Sigmoid colon (tissue), 4 donors: Measurements from ENCODE around the gene SGSM1.

Experiments
- CTCF ChIP-seq, 4 experiments: fragments of 450-650 bp in 3 of 4; fragments of 200-600 bp in 1 of 4; IDR thresholded peaks; one replicate each; pipeline ENCODE4 v1.5.1; 2016 to 2019; ENCODE audit warnings: antibody characterized with exemption in 4 of 4, mild to moderate bottlenecking in 3 of 4, moderate library complexity in 2 of 4
- EP300 ChIP-seq, 4 donors: sonication (generic); formaldehyde crosslinking; IDR thresholded peaks; one replicate each; pipeline ENCODE4 v1.6.1; 2017; ENCODE audit warnings: antibody characterized with exemption in 4 of 4
- POLR2A ChIP-seq, 2 donors: fragments of 450-650 bp; IDR thresholded peaks; one replicate each; pipeline ENCODE4 v1.6.1; 2016; ENCODE audit warnings: antibody characterized with exemption in 2 of 2, mild to moderate bottlenecking in 2 of 2, moderate library complexity in 2 of 2
- POLR2AphosphoS5 ChIP-seq, 4 donors: sonication (generic); formaldehyde crosslinking; IDR thresholded peaks; one replicate each; pipeline ENCODE4 v1.6.1; 2017; ENCODE audit warnings: antibody characterized with exemption in 4 of 4

- TF ChIP-seq CTCF (IDR thresholded peaks at IDR 0.05) (no peak), EP300 (IDR thresholded peaks at IDR 0.05) (no peak), POLR2A (IDR thresholded peaks at IDR 0.05) (no peak), POLR2AphosphoS5 (IDR thresholded peaks at IDR 0.05) (no peak)
Observed at GRCh38 chr22:24954856-24955255, 148.8 kb downstream of the SGSM1 start.
